RCC 7860 (cell line): ENCODE measurements around the gene EXO1.
A peak's percentile ranks its signal among the peaks of the same experiment; 100 is the strongest.

ENCODE experiments used
- DNase-seq: peaks from one replicate; pipeline ENCODE4 v3.0.0-alpha.2; 2015; ENCODE audit warnings: low spot score
- FAIRE-seq: peaks from 2 replicates; lab custom pipeline; 2012; peaks lifted over from hg19 to GRCh38; lab: Jason Lieb, UNC

EXO1 gene

GRCh38 chr1:241881440-241881839, 33.4 kb downstream of the EXO1 start:
- FAIRE-seq (no peak), DNase-seq (no peak)

GRCh38 chr1:241883159-241883558, 35.2 kb downstream of the EXO1 start:
- DNase-seq (no peak), FAIRE-seq (no peak)

GRCh38 chr1:241888232-241888631, 40.2 kb downstream of the EXO1 start:
- FAIRE-seq (no peak), DNase-seq (peak; percentile 36)

GRCh38 chr1:241891296-241891695, 43.3 kb downstream of the EXO1 start:
- DNase-seq (no peak), FAIRE-seq (no peak)

GRCh38 chr1:241894016-241894415, 46.0 kb downstream of the EXO1 start:
- FAIRE-seq (no peak), DNase-seq (no peak)

- no peak for DNase-seq
- FAIRE-seq: no peak
These were observed 47.0 kb downstream of the EXO1 start for GRCh38 chr1:241895013-241895412.

- DNase-seq (no peak), FAIRE-seq (no peak)
These were observed 48.6 kb downstream of the EXO1 start for GRCh38 chr1:241896670-241896962.

GRCh38 chr1:241899210-241899609, 51.2 kb downstream of the EXO1 start:
- DNase-seq (no peak), FAIRE-seq (no peak)

- FAIRE-seq: no peak
- DNase-seq: no peak
These were observed 52.4 kb downstream of the EXO1 start for GRCh38 chr1:241900381-241900780.

GRCh38 chr1:241902391-241903065, 54.5 kb downstream of the EXO1 start:
- DNase-seq (no peak), FAIRE-seq (no peak)

- FAIRE-seq (no peak), DNase-seq (no peak)
These were observed 68.2 kb downstream of the EXO1 start for GRCh38 chr1:241916196-241916595.

GRCh38 chr1:241917487-241917886, 69.5 kb downstream of the EXO1 start:
- DNase-seq (no peak), FAIRE-seq (no peak)

- no peak for DNase-seq
- no peak for FAIRE-seq
These were observed 70.9 kb downstream of the EXO1 start for GRCh38 chr1:241918879-241919278.

GRCh38 chr1:241924080-241924808, 76.2 kb downstream of the EXO1 start:
- no peak for DNase-seq

GRCh38 chr1:241926141-241926540, 78.1 kb downstream of the EXO1 start:
- no peak for FAIRE-seq
- no peak for DNase-seq

More at GRCh38 chr1:241924080-241924808, 76.2 kb downstream of the EXO1 start:
- FAIRE-seq: no peak

- no peak for FAIRE-seq
- DNase-seq: no peak
These were observed 79.3 kb downstream of the EXO1 start for GRCh38 chr1:241927321-241927720.

GRCh38 chr1:241932845-241933244, 84.8 kb downstream of the EXO1 start:
- FAIRE-seq: no peak
- no peak for DNase-seq

- FAIRE-seq (no peak), DNase-seq (peak; percentile 53)
These were observed 86.3 kb downstream of the EXO1 start for GRCh38 chr1:241934201-241934848.

GRCh38 chr1:241934866-241935265, 86.9 kb downstream of the EXO1 start:
- DNase-seq (no peak), FAIRE-seq (no peak)
